Common myeloid progenitor, CD34-positive (primary cell): ENCODE data around the gene CASP10.
A peak's percentile ranks its signal among the peaks of the same experiment; 100 is the strongest.

Experiments used
- CTCF ChIA-PET: fragments of 350-600 bp; sonication (Branson Sonifier 250); formaldehyde crosslinking; loops from one replicate; lab custom pipeline; 2021; ENCODE audit warnings: antibody characterized with exemption; lab: Charles Lee
- POLR2A ChIA-PET: fragments of 350-600 bp; sonication (Branson Sonifier 250); formaldehyde crosslinking; loops from one replicate; lab custom pipeline; 2021; ENCODE audit warnings: antibody characterized with exemption; lab: Charles Lee
- DNase-seq, 3 donors: peaks; one replicate each; pipeline versions ENCODE4 v3.0.0 to v3.0.0-alpha.2; 2013
- H3K27ac ChIP-seq, 2 experiments: 1 replicate in 1 of 2; 2 replicates in 1 of 2; pipeline ENCODE4 v1.7.0; 2013; ENCODE audit warnings: inconsistent platforms in 2 of 2, low read length in 2 of 2, mild to moderate bottlenecking in 2 of 2, low read depth in 1 of 2, moderate library complexity in 1 of 2; ENCODE audit not compliant: severe bottlenecking in 2 of 2, insufficient read depth in 1 of 2, poor library complexity in 1 of 2
- H3K27me3 ChIP-seq, 5 experiments: replicated peaks in 2 of 5; 1 replicate in 3 of 5; 2 replicates in 2 of 5; pipeline versions ENCODE4 v1.6.1 to v1.7.0; 2013; ENCODE audit warnings: low read length in 4 of 5, mild to moderate bottlenecking in 2 of 5, moderate library complexity in 2 of 5, inconsistent platforms in 1 of 5; ENCODE audit not compliant: insufficient read depth in 5 of 5, control insufficient read depth in 4 of 5
- H3K36me3 ChIP-seq, 4 experiments: 1 replicate in 2 of 4; 2 replicates in 2 of 4; pipeline versions ENCODE4 v1.6.1 to v1.7.0; 2013; ENCODE audit warnings: low read length in 3 of 4, control low read depth in 1 of 4, mild to moderate bottlenecking in 1 of 4; ENCODE audit not compliant: control insufficient read depth in 4 of 4, insufficient read depth in 4 of 4
- H3K4me1 ChIP-seq, 4 experiments: 1 replicate in 3 of 4; 2 replicates in 1 of 4; pipeline versions ENCODE4 v1.6.1 to v1.7.1; 2013; ENCODE audit warnings: low read length in 3 of 4, mild to moderate bottlenecking in 3 of 4, control low read depth in 1 of 4, inconsistent platforms in 1 of 4, moderate library complexity in 1 of 4; ENCODE audit not compliant: control insufficient read depth in 4 of 4, insufficient read depth in 4 of 4; ENCODE audit errors: control extremely low read depth in 1 of 4
- H3K4me3 ChIP-seq, 7 experiments: 1 replicate in 4 of 7; 2 replicates in 3 of 7; pipeline versions ENCODE4 v1.5.1 to v1.7.0; 2013; ENCODE audit warnings: mild to moderate bottlenecking in 7 of 7, low read length in 6 of 7, moderate library complexity in 6 of 7, inconsistent platforms in 2 of 7, low read depth in 2 of 7, control low read depth in 1 of 7; ENCODE audit not compliant: insufficient read depth in 4 of 7, control insufficient read depth in 1 of 7; ENCODE audit errors: extremely low read depth in 1 of 7
- H3K9me3 ChIP-seq, 5 experiments: 1 replicate in 4 of 5; 2 replicates in 1 of 5; pipeline versions ENCODE4 v1.6.1 to v1.7.1; 2013; ENCODE audit warnings: low read length in 4 of 5, mild to moderate bottlenecking in 2 of 5, inconsistent platforms in 1 of 5, low read depth in 1 of 5, moderate library complexity in 1 of 5; ENCODE audit not compliant: control insufficient read depth in 4 of 5, insufficient read depth in 2 of 5; ENCODE audit errors: control extremely low read depth in 1 of 5
- WGBS: methylation state at CpG from one replicate; pipeline ENCODE4 v1.1.5; 2013; ENCODE audit not compliant: insufficient coverage; 5-methylcytosine and 5-hydroxymethylcytosine counted together

The CASP10 gene

DNA sequence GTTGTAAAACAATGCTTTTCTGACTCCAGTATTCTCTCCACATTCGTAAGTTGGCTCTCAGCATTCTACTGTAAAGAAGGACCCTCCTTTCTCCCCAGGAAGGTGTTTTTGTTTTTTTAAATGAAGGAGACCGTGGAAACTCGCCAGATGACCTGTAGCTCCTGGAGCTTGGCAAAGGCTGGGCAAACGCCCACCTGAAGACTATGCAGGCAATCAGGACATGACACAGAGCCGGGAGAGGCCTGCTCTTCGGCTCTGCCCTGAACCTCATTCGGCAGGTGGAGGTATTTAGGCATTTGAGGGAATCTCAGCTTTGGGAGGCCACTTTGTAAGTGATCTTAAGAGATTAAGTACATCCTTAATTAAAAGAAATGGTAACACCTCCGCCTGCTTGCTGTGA lies 17.4 kb downstream of the CASP10 start:
- H3K36me3 ChIP-seq: peaks cover 19 to 70% (median 50%) of the 10 kb centered on the region in 4 experiments
- H3K4me1 ChIP-seq: peaks cover 4 to 19% (median 11%) of the 10 kb centered on the region in 4 experiments
- no peak for DNase-seq
- no peaks in the 10 kb centered on the region for H3K27me3 ChIP-seq
- H3K27ac ChIP-seq: no peak overlapping the region
- H3K4me3 ChIP-seq: no peak overlapping the region
- ChIA-PET POLR2A (interaction anchor here (0.6 kb wide), 1 partner anchor 1069 kb away, joined by 4 read pairs; no protein-coding TSS in a partner anchor), CTCF (interaction anchor here (1.0 to 3.3 kb wide), 7 partner anchors 9 to 42 kb away, joined by 3 to 12 read pairs (median 4); partner anchors contain the start of gene CASP10)
- 96% methylated on average over 3 of the region's 8 CpGs for WGBS
- H3K9me3 ChIP-seq: no peaks in the 10 kb centered on the region

DNA sequence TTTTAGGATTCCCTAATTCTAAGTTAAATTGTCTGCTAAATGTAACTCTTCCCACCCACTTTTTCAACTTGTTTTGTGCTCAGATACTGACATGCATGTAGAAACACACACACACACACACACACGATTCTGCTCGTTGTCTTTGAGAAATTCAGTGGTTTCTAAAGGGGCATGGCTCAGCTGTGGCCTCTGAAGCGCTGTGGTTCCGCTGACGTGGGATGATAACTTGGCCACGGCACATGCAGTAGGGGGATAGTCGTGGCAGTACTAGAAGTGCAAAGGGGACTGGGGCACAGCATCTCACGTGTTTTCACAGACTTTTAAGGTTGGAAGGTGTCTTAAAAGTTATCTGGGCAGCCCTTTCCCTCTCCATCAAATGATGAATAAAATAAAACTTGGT lies 18.4 kb downstream of the CASP10 start:
- Histone ChIP-seq H3K4me3 (no peak overlapping the region), H3K36me3 (peaks cover 14 to 69% (median 51%) of the 10 kb centered on the region in 4 experiments), H3K27me3 (no peaks in the 10 kb centered on the region), H3K27ac (no peak overlapping the region), H3K9me3 (no peaks in the 10 kb centered on the region), H3K4me1 (peaks cover 0 to 8% (median 6%) of the 10 kb centered on the region in 4 experiments)
- ChIA-PET POLR2A (no interaction called here), CTCF (interaction anchor here (1.0 to 3.3 kb wide), 8 partner anchors 9 to 43 kb away, joined by 3 to 12 read pairs (median 4); partner anchors contain the start of gene CASP10)
- DNase-seq: no peak
- WGBS: 93% methylated on average over 5 of the region's 8 CpGs

- no peak for DNase-seq
- H3K4me1 ChIP-seq: peaks cover 0 to 4% (median under 1%) of the 10 kb centered on the region in 4 experiments
- H3K9me3 ChIP-seq: no peaks in the 10 kb centered on the region
- H3K27ac ChIP-seq: no peak overlapping the region
- 100% methylated on average over 3 of the region's 6 CpGs for WGBS
- ChIA-PET CTCF (interaction anchor here (0.7 to 1.4 kb wide), 3 partner anchors 19 to 230 kb away, joined by 3 to 7 read pairs (median 5); no protein-coding TSS in a partner anchor), POLR2A (no interaction called here)
- H3K4me3 ChIP-seq: no peak overlapping the region
- H3K36me3 ChIP-seq: peaks cover 15 to 73% (median 54%) of the 10 kb centered on the region in 4 experiments
- no peaks in the 10 kb centered on the region for H3K27me3 ChIP-seq
Observed at GRCh38 chr2:201203916-201204654, 21.1 kb downstream of the CASP10 start.

DNA sequence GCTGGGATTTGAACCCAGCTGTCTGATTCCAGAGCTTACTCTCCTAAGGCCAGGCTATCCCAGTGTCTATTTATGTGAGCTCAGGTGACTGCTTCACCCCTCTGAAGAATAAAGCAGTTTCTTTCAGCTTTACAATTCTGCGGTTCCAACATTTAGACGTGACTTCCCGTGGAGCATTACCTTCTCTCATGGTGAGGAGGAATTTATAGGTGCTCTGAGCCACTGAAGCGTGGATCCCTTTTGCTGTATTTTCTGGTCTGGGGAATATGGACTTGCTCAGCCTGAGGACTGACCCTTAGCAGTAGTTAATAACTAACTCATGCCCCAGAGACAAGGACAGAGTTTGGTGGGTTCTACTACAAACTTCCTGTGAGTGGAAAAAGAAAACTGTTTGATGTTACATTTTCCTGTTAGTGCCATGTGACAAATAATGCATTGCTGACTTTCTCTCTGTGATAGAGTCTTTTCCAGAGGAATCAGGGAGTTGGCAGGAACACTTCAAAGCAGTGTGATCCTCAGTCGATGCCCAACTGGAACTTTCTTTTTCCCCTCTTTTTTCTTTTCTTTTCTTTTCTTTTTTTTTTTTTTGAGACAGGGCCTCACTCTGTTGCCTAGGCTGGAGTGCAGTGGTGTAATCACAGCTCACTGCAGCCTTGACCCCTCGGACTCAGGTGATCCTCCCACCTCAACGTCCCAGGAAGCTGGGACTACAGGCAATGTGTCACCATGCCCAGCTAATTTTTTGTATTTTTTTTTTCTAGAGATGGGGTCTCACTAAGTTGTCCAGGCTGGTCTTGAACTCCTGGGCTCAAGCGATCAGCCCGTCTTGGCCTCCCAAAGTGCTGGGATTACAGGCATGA lies 21.9 kb downstream of the CASP10 start:
- Histone ChIP-seq H3K36me3 (peaks cover 15 to 75% (median 57%) of the 10 kb centered on the region in 4 experiments), H3K27me3 (no peaks in the 10 kb centered on the region), H3K9me3 (no peaks in the 10 kb centered on the region), H3K4me1 (peaks cover 0 to 7% (median under 1%) of the 10 kb centered on the region in 4 experiments), H3K27ac (no peak overlapping the region), H3K4me3 (no peak overlapping the region)
- ChIA-PET CTCF (interaction anchor here (0.8 to 1.6 kb wide), 4 partner anchors 11 to 27 kb away, joined by 3 to 7 read pairs (median 4); no protein-coding TSS in a partner anchor), POLR2A (no interaction called here)
- WGBS: 95% methylated on average over 9 of the region's 9 CpGs
- DNase-seq: no peak

GRCh38 chr2:201205515-201205849 lies 22.5 kb downstream of the CASP10 start:
- CTCF ChIA-PET: interaction anchor here (0.8 to 1.6 kb wide), 2 partner anchors 11 to 20 kb away, joined by 3 to 4 read pairs; no protein-coding TSS in a partner anchor
- POLR2A ChIA-PET: no interaction called here

GRCh38 chr2:201208563-201209252 lies 25.8 kb downstream of the CASP10 start:
- POLR2A ChIA-PET: interaction anchor here (0.9 kb wide), 1 partner anchor 13 kb away, joined by 3 read pairs; no protein-coding TSS in a partner anchor

More at GRCh38 chr2:201205515-201205849, 22.5 kb downstream of the CASP10 start:
- Histone ChIP-seq H3K27ac (no peak overlapping the region), H3K4me3 (no peak overlapping the region), H3K36me3 (peaks cover 19 to 75% (median 57%) of the 10 kb centered on the region in 4 experiments), H3K27me3 (no peaks in the 10 kb centered on the region), H3K4me1 (peaks cover 0 to 7% (median under 1%) of the 10 kb centered on the region in 4 experiments), H3K9me3 (no peaks in the 10 kb centered on the region)
- DNase-seq: no peak
- WGBS: 100% methylated on average over 3 of the region's 3 CpGs

More at GRCh38 chr2:201208563-201209252, 25.8 kb downstream of the CASP10 start:
- peak in 2 of 3 donors; percentile 42 to 47 for DNase-seq
- no peaks in the 10 kb centered on the region for H3K9me3 ChIP-seq
- no peaks in the 10 kb centered on the region for H3K27me3 ChIP-seq
- 97% methylated on average over 5 of the region's 12 CpGs for WGBS
- CTCF ChIA-PET: interaction anchor here (1.0 to 4.0 kb wide), 4 partner anchors 12 to 25 kb away, joined by 4 to 26 read pairs (median 8); partner anchors contain the start of gene CASP10
- no peak overlapping the region for H3K4me3 ChIP-seq
- peaks cover 0 to 7% (median 3%) of the 10 kb centered on the region in 4 experiments for H3K4me1 ChIP-seq
- peaks cover 15 to 60% (median 44%) of the 10 kb centered on the region in 4 experiments for H3K36me3 ChIP-seq
- H3K27ac ChIP-seq: no peak overlapping the region
